Stimulated activated naive CD8-positive, alpha-beta T cell treated with anti-CD3 and anti-CD28 coated beads, Interleukin-15, amount 100 ng/mL, for 72 hours (primary cell): Measurements from ENCODE around the gene TRANK1.
A peak's percentile ranks its signal among the peaks of the same experiment; 100 is the strongest.
"Not testable (repeated sequence)": the region's sequence is repeated elsewhere in the genome, so short reads cannot be mapped to it uniquely, and the experiment has no call there.

Experiments
- ATAC-seq: fragments of 150-1000 bp; cut with Tn5 transposase; 2 replicates; pipeline ENCODE4 v1.10.0; 2021; ENCODE audit warnings: mild to moderate bottlenecking, moderate library complexity
- DNase-seq, 2 donors: peaks; one replicate each; pipeline ENCODE4 v3.0.0; 2021 to 2022
- H3K27ac Mint-ChIP-seq, 2 donors: one replicate each; pipeline ENCODE4 v1.8.0; 2022; ENCODE audit warnings: mild to moderate bottlenecking in 2 of 2, mixed read lengths in 2 of 2, moderate library complexity in 2 of 2
- H3K27me3 Mint-ChIP-seq: one replicate; pipeline ENCODE4 v1.8.0; 2022; ENCODE audit warnings: mixed read lengths
- H3K4me1 Mint-ChIP-seq: one replicate; pipeline ENCODE4 v1.8.0; 2022; ENCODE audit warnings: mild to moderate bottlenecking, mixed read lengths
- H3K4me3 Mint-ChIP-seq, 2 donors: one replicate each; pipeline ENCODE4 v1.8.0; 2022; ENCODE audit warnings: mild to moderate bottlenecking in 2 of 2, mixed read lengths in 2 of 2, moderate library complexity in 1 of 2
- H3K9me3 Mint-ChIP-seq, 2 donors: one replicate each; pipeline ENCODE4 v1.8.0; 2022; ENCODE audit warnings: mixed read lengths in 2 of 2

TRANK1 gene

GRCh38 chr3:36964817-36965216 lies 20.0 kb upstream of the TRANK1 start:
- Mint-ChIP-seq H3K4me1 (peaks cover 11% of the 10 kb centered on the region), H3K27ac (no peak overlapping the region), H3K27me3 (no peaks in the 10 kb centered on the region), H3K9me3 (no peaks in the 10 kb centered on the region), H3K4me3 (no peak overlapping the region)
- no peak for DNase-seq
- no peak for ATAC-seq

DNA sequence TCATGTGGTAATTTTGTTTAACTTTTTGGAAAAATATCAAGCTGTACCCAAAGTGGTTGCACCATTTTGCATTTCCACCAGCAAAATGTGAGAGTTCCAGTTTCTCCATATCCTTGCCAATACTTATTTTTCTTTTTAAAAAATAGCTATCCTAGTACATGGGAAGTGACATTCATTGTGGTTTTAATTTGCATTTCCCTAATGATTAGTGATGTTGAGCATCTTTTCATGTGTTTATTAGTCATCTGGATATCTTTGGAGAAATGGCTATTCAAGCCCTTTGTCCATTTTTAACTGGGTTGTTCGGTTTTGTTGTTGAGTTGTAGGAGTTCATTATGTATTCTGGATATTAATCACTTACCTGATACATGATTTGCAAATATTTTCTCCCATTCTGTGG lies 19.5 kb upstream of the TRANK1 start:
- ATAC-seq (no peak), DNase-seq (no peak)
- H3K9me3 Mint-ChIP-seq: no peaks in the 10 kb centered on the region
- no peaks in the 10 kb centered on the region for H3K27me3 Mint-ChIP-seq
- H3K4me1 Mint-ChIP-seq: peaks cover 6% of the 10 kb centered on the region
- no peak overlapping the region for H3K27ac Mint-ChIP-seq
- no peak overlapping the region for H3K4me3 Mint-ChIP-seq

DNA sequence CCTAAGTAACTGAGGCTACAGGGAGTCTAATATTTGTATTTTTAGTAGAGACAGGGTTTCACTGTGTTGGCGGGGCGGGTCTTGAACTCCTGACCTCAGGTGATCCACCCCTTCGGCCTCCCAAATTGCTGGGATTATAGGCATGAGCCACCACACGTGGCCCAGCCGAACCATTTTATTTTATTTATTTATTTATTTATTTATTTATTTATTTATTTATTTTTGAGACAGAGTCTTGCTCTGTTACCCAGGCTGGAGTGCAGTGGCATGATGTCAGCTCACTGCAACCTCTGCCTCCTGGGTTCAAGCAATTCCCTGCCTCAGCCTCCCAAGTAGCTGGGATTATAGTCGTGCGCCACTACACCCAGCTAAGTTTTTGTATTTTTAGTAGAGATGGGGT lies 18.2 kb upstream of the TRANK1 start:
- H3K9me3 Mint-ChIP-seq, ATAC-seq, H3K27ac Mint-ChIP-seq, H3K4me3 Mint-ChIP-seq, H3K4me1 Mint-ChIP-seq, DNase-seq, H3K27me3 Mint-ChIP-seq: not testable (repeated sequence)

DNA sequence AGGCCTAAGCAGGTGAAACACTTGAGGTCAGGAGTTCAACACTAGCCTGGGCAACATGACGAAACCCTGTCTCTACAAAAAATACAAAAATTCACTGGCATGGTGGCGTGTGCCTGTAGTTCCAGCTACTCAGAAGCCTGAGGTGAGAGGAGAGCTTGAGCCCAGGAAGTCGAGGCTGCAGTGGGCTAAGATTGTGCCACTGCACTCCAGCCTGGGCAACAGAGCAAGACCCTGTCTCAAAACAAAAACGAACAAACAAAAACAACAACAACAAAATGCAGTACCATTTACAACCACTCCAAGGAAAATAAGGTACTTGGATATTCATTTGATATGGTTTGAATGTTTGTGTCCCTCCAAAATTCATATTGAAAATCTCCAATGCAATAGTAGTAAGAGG lies 15.6 kb upstream of the TRANK1 start:
- Mint-ChIP-seq H3K27ac (no peak overlapping the region), H3K4me1 (peaks cover 24% of the 10 kb centered on the region), H3K27me3 (no peaks in the 10 kb centered on the region), H3K9me3 (no peaks in the 10 kb centered on the region), H3K4me3 (no peak overlapping the region)
- ATAC-seq (no peak), DNase-seq (no peak)

- no peak overlapping the region for H3K27ac Mint-ChIP-seq
- no peak for ATAC-seq
- no peak overlapping the region for H3K4me3 Mint-ChIP-seq
- no peak for DNase-seq
- no peaks in the 10 kb centered on the region for H3K9me3 Mint-ChIP-seq
- H3K27me3 Mint-ChIP-seq: no peaks in the 10 kb centered on the region
- H3K4me1 Mint-ChIP-seq: peaks cover 24% of the 10 kb centered on the region
Measured at GRCh38 chr3:36959821-36960220, 15.0 kb upstream of the TRANK1 start.

GRCh38 chr3:36957862-36958686 lies 13.2 kb upstream of the TRANK1 start:
- no peak for DNase-seq
- Mint-ChIP-seq H3K9me3 (no peaks in the 10 kb centered on the region), H3K4me3 (peak overlapping the region; percentile 6 to 73), H3K27me3 (no peaks in the 10 kb centered on the region), H3K27ac (peak overlapping the region; percentile 41 to 46), H3K4me1 (peaks cover 24% of the 10 kb centered on the region)
- no peak for ATAC-seq

DNA sequence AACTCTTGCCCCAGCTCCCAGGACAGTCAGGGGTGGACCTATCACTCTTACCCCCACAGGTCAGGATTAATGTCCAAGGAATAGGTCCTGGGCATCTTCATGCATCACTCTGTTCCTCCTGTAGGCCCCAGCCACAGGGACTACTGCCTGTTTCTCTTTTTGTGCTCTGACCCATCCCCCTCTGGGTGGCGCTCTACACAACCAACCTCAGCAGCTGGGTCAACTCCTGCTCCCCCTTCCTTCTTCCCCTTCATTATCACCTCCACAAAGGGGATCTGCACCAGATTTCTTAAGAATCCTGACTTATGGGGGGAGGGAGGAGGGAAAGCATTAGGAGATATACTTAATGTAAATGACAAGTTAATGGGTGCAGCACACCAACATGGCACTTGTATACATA lies 12.2 kb upstream of the TRANK1 start:
- no peaks in the 10 kb centered on the region for H3K27me3 Mint-ChIP-seq
- H3K9me3 Mint-ChIP-seq: no peaks in the 10 kb centered on the region
- DNase-seq (no peak), ATAC-seq (no peak)
- H3K27ac Mint-ChIP-seq: no peak overlapping the region
- no peak overlapping the region for H3K4me3 Mint-ChIP-seq
- H3K4me1 Mint-ChIP-seq: peaks cover 24% of the 10 kb centered on the region

DNA sequence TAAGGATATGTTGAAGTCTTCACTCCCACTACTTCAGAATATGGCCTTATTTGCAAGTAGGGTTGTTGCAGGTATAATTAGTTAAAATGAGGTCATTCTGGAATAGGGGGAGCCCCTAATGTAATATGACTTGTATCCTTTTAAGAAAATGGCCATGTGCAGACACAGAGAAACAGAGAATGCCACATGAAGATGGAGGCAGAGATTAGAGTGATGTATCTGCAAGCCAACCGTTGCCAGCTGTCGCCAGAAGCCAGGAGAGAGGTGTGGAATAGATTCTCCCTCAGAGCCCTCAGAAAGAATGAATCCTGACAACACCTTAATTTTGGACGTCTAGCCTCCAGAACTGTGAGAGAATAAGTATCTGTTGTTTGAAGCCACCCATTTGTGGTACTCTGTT lies 11.3 kb upstream of the TRANK1 start:
- no peaks in the 10 kb centered on the region for H3K27me3 Mint-ChIP-seq
- H3K27ac Mint-ChIP-seq: no peak overlapping the region
- DNase-seq: no peak
- H3K4me3 Mint-ChIP-seq: no peak overlapping the region
- H3K4me1 Mint-ChIP-seq: peaks cover 24% of the 10 kb centered on the region
- no peaks in the 10 kb centered on the region for H3K9me3 Mint-ChIP-seq
- ATAC-seq: no peak

DNA sequence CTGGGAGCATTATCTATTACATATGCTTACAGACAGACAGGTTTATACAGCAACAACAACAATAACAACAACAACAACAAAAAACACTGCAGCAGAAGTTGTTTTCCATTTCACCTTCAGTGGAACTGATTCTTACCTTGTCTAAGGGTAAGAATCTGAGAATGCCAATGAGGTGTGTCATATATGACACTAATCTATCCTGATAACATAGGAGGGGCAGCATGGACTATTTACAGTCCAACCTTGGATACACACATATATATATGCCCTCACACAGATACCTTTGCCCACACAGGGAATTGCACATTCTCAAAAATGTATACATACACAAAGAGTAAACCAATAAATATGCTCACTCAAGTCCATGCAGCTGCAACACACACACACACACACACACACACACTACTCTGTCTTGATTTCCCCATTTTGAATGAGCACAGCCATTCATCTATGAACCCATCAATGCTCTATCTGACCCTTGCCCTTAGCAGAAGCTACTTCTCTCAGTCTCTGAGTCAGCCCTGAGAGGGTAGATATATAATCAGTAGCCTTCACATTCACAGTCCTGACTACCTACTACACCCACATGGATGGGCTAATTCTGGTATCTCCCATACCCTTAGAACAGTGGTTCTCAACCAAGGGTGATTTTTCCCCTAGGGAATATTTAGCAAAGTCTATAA lies 9.7 kb upstream of the TRANK1 start:
- no peak overlapping the region for H3K4me3 Mint-ChIP-seq
- no peaks in the 10 kb centered on the region for H3K9me3 Mint-ChIP-seq
- H3K4me1 Mint-ChIP-seq: peaks cover 24% of the 10 kb centered on the region
- DNase-seq: no peak
- H3K27ac Mint-ChIP-seq: no peak overlapping the region
- no peaks in the 10 kb centered on the region for H3K27me3 Mint-ChIP-seq
- no peak for ATAC-seq

DNA sequence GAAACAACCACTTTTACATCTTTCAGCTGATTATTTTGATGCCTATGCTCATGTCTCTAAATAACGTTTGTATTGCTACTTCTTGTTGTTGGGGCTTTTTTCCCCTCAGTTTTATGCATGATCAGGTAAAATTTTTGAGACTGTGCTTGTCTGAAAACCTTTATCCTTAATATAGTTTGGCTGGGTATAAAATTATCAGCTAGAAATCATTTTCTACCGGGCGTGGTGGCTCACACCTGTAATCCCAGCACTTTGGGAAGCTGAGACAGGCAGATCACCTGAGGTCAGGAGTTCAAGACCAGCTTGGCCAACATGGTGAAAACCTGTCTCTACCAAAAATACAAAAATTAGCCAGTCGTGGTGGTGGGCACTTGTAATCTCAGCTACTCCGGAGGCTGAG lies 3.0 kb upstream of the TRANK1 start:
- H3K27me3 Mint-ChIP-seq, ATAC-seq: not testable (repeated sequence)
- peaks cover 17 to 29% of the 10 kb centered on the region in 2 donors for H3K9me3 Mint-ChIP-seq

GRCh38 chr3:36945333-36945980 lies 603 bp upstream of the TRANK1 start:
- Mint-ChIP-seq H3K4me1 (peaks cover 23% of the 10 kb centered on the region), H3K4me3 (peak overlapping the region; percentile 78 to 91), H3K9me3 (peaks cover 17 to 29% of the 10 kb centered on the region in 2 donors), H3K27ac (peak overlapping the region in 1 of 2 donors; percentile 48), H3K27me3 (peaks cover 7% of the 10 kb centered on the region)
- ATAC-seq (no peak), DNase-seq (no peak)

More for the DNA sequence above, 3.0 kb upstream of the TRANK1 start:
- H3K4me1 Mint-ChIP-seq: peaks cover 15% of the 10 kb centered on the region
- not testable (repeated sequence) for H3K27ac Mint-ChIP-seq, H3K4me3 Mint-ChIP-seq, DNase-seq

DNA sequence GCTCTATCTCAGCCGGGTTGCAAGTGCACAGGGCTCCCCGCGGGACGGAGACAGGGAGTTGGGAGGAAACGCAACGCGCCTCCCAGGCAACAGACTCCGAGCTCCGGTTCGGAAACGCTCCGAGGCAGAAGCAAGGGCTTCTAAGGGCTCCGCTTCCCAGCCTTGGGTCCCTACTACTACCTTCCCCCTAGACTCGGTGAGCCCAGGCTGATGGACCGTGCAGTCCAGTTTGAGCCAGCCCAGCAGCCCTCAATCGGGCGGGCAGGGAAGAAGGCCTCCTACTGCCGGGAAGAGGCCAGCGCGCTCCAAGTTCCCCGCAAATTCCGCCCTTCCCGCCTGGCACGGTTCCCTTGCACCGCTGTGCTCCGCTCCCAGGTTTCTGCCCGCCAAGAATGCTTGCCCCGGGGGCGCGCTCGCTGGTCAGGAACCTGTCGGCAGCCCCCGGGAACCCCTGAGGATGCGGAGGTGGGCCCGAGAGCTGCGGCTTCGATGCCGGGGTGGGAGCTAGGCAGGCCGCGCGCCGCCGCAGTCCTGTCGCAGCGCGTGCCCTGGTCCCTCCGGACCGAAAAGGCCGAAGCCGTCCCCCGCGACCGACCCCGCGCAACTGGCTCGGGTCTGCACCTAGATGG lies 728 bp downstream of the TRANK1 start:
- Mint-ChIP-seq H3K4me3 (peak overlapping the region; percentile 76 to 91), H3K27ac (peak overlapping the region in 1 of 2 donors; percentile 54), H3K9me3 (peaks cover 15 to 26% of the 10 kb centered on the region in 2 donors), H3K4me1 (peaks cover 23% of the 10 kb centered on the region), H3K27me3 (peaks cover 5% of the 10 kb centered on the region)
- DNase-seq: peak; percentile 38 to 44
- peak; percentile 68 for ATAC-seq

DNA sequence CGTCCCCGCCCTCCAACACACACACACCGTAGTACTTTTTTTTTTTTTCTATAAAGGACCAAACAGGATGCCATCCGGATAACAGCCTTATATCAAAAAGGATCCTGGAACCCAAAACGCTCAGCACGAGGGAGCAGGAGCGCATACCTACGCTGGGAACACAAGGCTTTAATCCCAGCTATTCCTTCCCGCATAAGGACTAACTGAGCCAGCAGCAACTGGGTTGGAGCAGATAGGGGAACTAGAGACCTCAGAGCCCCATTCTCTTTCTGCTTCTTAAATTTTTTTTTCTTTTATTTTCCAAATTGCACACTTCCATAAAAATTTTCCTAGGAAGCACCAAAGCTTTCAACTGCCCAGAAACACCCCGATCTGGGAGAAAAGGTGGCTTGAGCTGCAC lies 1.3 kb downstream of the TRANK1 start:
- peak overlapping the region; percentile 3 to 54 for H3K27ac Mint-ChIP-seq
- no peak for ATAC-seq
- DNase-seq: no peak
- peaks cover under 1% of the 10 kb centered on the region for H3K27me3 Mint-ChIP-seq
- peaks cover 23% of the 10 kb centered on the region for H3K4me1 Mint-ChIP-seq
- peak overlapping the region; percentile 76 to 91 for H3K4me3 Mint-ChIP-seq
- H3K9me3 Mint-ChIP-seq: peaks cover 10 to 21% of the 10 kb centered on the region in 2 donors

DNA sequence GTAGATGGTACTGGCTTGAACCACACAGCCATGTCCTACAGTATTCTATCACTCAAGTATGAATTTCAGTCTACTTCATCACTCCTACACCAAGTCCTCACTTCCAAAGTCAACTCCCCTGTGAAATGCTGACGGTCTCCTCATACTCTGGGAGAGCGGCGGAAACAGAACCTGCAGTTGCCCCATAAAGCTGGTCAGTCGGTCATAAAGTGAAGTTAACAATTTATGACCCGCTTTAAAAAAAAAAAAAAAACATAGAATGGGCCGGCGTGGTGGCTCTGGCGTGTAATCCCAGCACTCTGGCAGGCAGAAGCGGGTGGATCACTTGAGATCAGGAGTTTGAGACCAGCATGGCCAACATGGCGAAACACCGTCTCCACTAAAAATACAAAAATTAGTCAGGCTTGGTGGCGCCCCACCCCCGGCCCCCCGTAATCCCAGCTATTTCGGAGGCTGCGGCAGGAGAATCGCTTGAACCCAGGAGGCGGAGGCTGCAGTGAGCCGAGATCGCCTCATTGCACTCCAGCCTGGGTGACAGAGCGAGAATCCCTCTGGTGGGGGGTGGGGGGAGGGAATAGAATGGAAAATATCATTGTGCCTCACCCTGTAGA lies 2.1 kb downstream of the TRANK1 start:
- Mint-ChIP-seq H3K27me3 (no peaks in the 10 kb centered on the region), H3K4me1 (peaks cover 23% of the 10 kb centered on the region), H3K27ac (no peak overlapping the region), H3K9me3 (peaks cover 6 to 13% of the 10 kb centered on the region in 2 donors), H3K4me3 (no peak overlapping the region)
- no peak for ATAC-seq
- no peak for DNase-seq

- Mint-ChIP-seq H3K9me3 (peaks cover 1 to 2% of the 10 kb centered on the region in 2 donors), H3K4me1 (peaks cover 23% of the 10 kb centered on the region), H3K27me3 (no peaks in the 10 kb centered on the region), H3K27ac (no peak overlapping the region), H3K4me3 (no peak overlapping the region)
- ATAC-seq (no peak), DNase-seq (no peak)
Measured at GRCh38 chr3:36941658-36942057, 3.2 kb downstream of the TRANK1 start.
